Neural crest cell (in vitro differentiated cells): ENCODE results near the gene PRKN. TPM values are rescaled to one million over a fixed set of nuclear protein-coding genes. Genes with fewer than 3 reads are reported as not detected.

Source experiments
- DNase-seq: peaks from one replicate; pipeline ENCODE4 v3.0.0; 2021; ENCODE audit warnings: low read depth, mixed read lengths, low spot score
- H3K27ac Mint-ChIP-seq: one replicate; pipeline ENCODE4 v1.8.0; 2021; ENCODE audit warnings: mild to moderate bottlenecking, mixed read lengths; ENCODE audit not compliant: unreplicated experiment
- H3K27me3 Mint-ChIP-seq: 2 replicates; pipeline ENCODE4 v1.8.0; 2021; ENCODE audit warnings: low read depth, mild to moderate bottlenecking, mixed read lengths
- H3K36me3 Mint-ChIP-seq: 2 replicates; pipeline ENCODE4 v1.8.0; 2021; ENCODE audit warnings: low read depth, mild to moderate bottlenecking, mixed read lengths
- H3K4me1 Mint-ChIP-seq: 2 replicates; pipeline ENCODE4 v1.8.0; 2021; ENCODE audit warnings: mixed read lengths
- H3K4me3 Mint-ChIP-seq: one replicate; pipeline ENCODE4 v1.8.0; 2021; ENCODE audit warnings: mild to moderate bottlenecking, mixed read lengths
- H3K9me3 Mint-ChIP-seq: 2 replicates; pipeline ENCODE4 v1.8.0; 2021; ENCODE audit warnings: mixed read lengths
- CTCF ChIP-seq: fragments of 200-600 bp; sonication (generic); conservative IDR thresholded peaks from 2 replicates; pipeline ENCODE4 v1.5.0; 2021; ENCODE audit warnings: antibody characterized with exemption, mild to moderate bottlenecking
- total RNA-seq: library from RNA; stranded (reverse); gene quantifications from 2 replicates; pipeline ENCODE4 v1.2.1, GENCODE V29; 2021

PRKN gene
- total RNA-seq, 1 donor from 2014 or later, result 3.2 TPM

- Mint-ChIP-seq H3K27ac (no peak overlapping the region), H3K4me1 (peaks cover 13% of the 10 kb centered on the region), H3K27me3 (no peaks in the 10 kb centered on the region), H3K9me3 (peaks cover 16% of the 10 kb centered on the region), H3K36me3 (peaks cover 3% of the 10 kb centered on the region), H3K4me3 (no peak overlapping the region)
- DNase-seq, result no peak
- no peak for TF ChIP-seq CTCF
Observed at GRCh38 chr6:161613711-161614110, 1113.9 kb downstream of the PRKN start.

GRCh38 chr6:161608771-161609170, 1118.8 kb downstream of the PRKN start:
- Mint-ChIP-seq H3K27me3 (no peaks in the 10 kb centered on the region), H3K4me3 (no peak overlapping the region), H3K4me1 (no peaks in the 10 kb centered on the region), H3K36me3 (peaks cover 3% of the 10 kb centered on the region), H3K27ac (no peak overlapping the region), H3K9me3 (peaks cover 16% of the 10 kb centered on the region)
- no peak for DNase-seq
- no peak for TF ChIP-seq CTCF

GRCh38 chr6:161607696-161608297, 1119.8 kb downstream of the PRKN start:
- no peaks in the 10 kb centered on the region for H3K27me3 Mint-ChIP-seq
- H3K4me3 Mint-ChIP-seq, result no peak overlapping the region
- H3K9me3 Mint-ChIP-seq, result peaks cover 13% of the 10 kb centered on the region
- TF ChIP-seq CTCF, result no peak
- no peak overlapping the region for H3K27ac Mint-ChIP-seq
- DNase-seq, result no peak
- no peaks in the 10 kb centered on the region for H3K4me1 Mint-ChIP-seq
- peaks cover 3% of the 10 kb centered on the region for H3K36me3 Mint-ChIP-seq

- H3K4me3 Mint-ChIP-seq, result no peak overlapping the region
- no peaks in the 10 kb centered on the region for H3K4me1 Mint-ChIP-seq
- TF ChIP-seq CTCF, result no peak
- H3K27me3 Mint-ChIP-seq, result no peaks in the 10 kb centered on the region
- H3K27ac Mint-ChIP-seq, result no peak overlapping the region
- DNase-seq, result no peak
- peaks cover 9% of the 10 kb centered on the region for H3K9me3 Mint-ChIP-seq
- H3K36me3 Mint-ChIP-seq, result no peaks in the 10 kb centered on the region
Observed at GRCh38 chr6:161602359-161602758, 1125.2 kb downstream of the PRKN start.

- Mint-ChIP-seq H3K4me3 (no peak overlapping the region), H3K36me3 (no peaks in the 10 kb centered on the region), H3K9me3 (peaks cover 9% of the 10 kb centered on the region), H3K4me1 (no peaks in the 10 kb centered on the region), H3K27me3 (no peaks in the 10 kb centered on the region), H3K27ac (no peak overlapping the region)
- TF ChIP-seq CTCF, result no peak
- DNase-seq, result no peak
Observed at GRCh38 chr6:161598896-161599295, 1128.7 kb downstream of the PRKN start.
